Uterus (tissue), 2 donors: ENCODE results near the gene UFSP2.

Source experiments
- CTCF ChIP-seq, 4 experiments: fragments of 200-600 bp in 2 of 4; fragments of 450-650 bp in 2 of 4; sonication (generic) in 2 of 4; IDR thresholded peaks; one replicate each; pipeline ENCODE4 v1.5.1; 2016 to 2019; ENCODE audit warnings: antibody characterized with exemption in 4 of 4, mild to moderate bottlenecking in 2 of 4, moderate library complexity in 1 of 4
- POLR2A ChIP-seq, 2 donors: fragments of 450-650 bp; IDR thresholded peaks; one replicate each; pipeline ENCODE4 v1.6.1; 2016; ENCODE audit warnings: antibody characterized with exemption in 2 of 2, mild to moderate bottlenecking in 1 of 2, moderate library complexity in 1 of 2

GRCh38 chr4:185387957-185388356 lies 37.8 kb downstream of the UFSP2 start:
- TF ChIP-seq CTCF (IDR thresholded peaks at IDR 0.05) = no peak
- TF ChIP-seq POLR2A (IDR thresholded peaks at IDR 0.05) = no peak
